GM19452 (cell line): ENCODE results near the gene KANSL1.
"Not testable (repeated sequence)": the region's sequence is repeated elsewhere in the genome, so short reads cannot be mapped to it uniquely, and the experiment has no call there.

ENCODE experiments used
- ATAC-seq: cut with Tn5 transposase; IDR thresholded peaks from one replicate; pipeline ENCODE4 v1.9.1; 2021; ENCODE audit not compliant: unreplicated experiment

Gene KANSL1

GRCh38 chr17:46193151-46193625 is at the start of gene KANSL1:
TSS of gene KANSL1 (minus strand) at chr17:46193429. CDS start at chr17:46172143, 21,286 bp downstream.
- peak; percentile 63 for ATAC-seq

GRCh38 chr17:46231359-46231758 is 38.1 kb upstream of the KANSL1 start:
- ATAC-seq, result not testable (repeated sequence)

- peak; percentile 99 for ATAC-seq
Measured at GRCh38 chr17:46225274-46225794, 32.1 kb upstream of the KANSL1 start.

GRCh38 chr17:46224864-46225263 is 31.6 kb upstream of the KANSL1 start:
- peak; percentile 49 for ATAC-seq

- not testable (repeated sequence) for ATAC-seq
Measured at GRCh38 chr17:46223041-46223440, 29.8 kb upstream of the KANSL1 start.

- no peak for ATAC-seq
Measured at GRCh38 chr17:46216682-46217081, 23.5 kb upstream of the KANSL1 start.

- ATAC-seq, result no peak
Measured at GRCh38 chr17:46212634-46213435, 19.6 kb upstream of the KANSL1 start.

- no peak for ATAC-seq
Measured at GRCh38 chr17:46208997-46209396, 15.8 kb upstream of the KANSL1 start.

GRCh38 chr17:46205975-46206374 is 12.7 kb upstream of the KANSL1 start:
- no peak for ATAC-seq

GRCh38 chr17:46202424-46202823 is 9.2 kb upstream of the KANSL1 start:
- ATAC-seq, result no peak

GRCh38 chr17:46201491-46201890 is 8.3 kb upstream of the KANSL1 start:
- ATAC-seq, result no peak

GRCh38 chr17:46200197-46200596 is 7.0 kb upstream of the KANSL1 start:
- ATAC-seq, result no peak

GRCh38 chr17:46199379-46199778 is 6.2 kb upstream of the KANSL1 start:
- no peak for ATAC-seq

GRCh38 chr17:46198233-46198632 is 5.0 kb upstream of the KANSL1 start:
- no peak for ATAC-seq

GRCh38 chr17:46197530-46197929 is 4.3 kb upstream of the KANSL1 start:
- no peak for ATAC-seq

- no peak for ATAC-seq
Measured at GRCh38 chr17:46195939-46196716, 2.9 kb upstream of the KANSL1 start.

GRCh38 chr17:46195217-46195855 is 2.1 kb upstream of the KANSL1 start:
- no peak for ATAC-seq

GRCh38 chr17:46194393-46195216 is 1.4 kb upstream of the KANSL1 start:
- ATAC-seq, result no peak

- peak; percentile 59 for ATAC-seq
Measured at GRCh38 chr17:46193626-46194392, 580 bp upstream of the KANSL1 start.
